ENCODE results near the gene ATP1B4. TPM values are rescaled to one million over a fixed set of nuclear protein-coding genes. Genes with fewer than 3 reads are reported as not detected.

Gene ATP1B4
- polyA plus RNA-seq, 1 experiment = not detected

DNA sequence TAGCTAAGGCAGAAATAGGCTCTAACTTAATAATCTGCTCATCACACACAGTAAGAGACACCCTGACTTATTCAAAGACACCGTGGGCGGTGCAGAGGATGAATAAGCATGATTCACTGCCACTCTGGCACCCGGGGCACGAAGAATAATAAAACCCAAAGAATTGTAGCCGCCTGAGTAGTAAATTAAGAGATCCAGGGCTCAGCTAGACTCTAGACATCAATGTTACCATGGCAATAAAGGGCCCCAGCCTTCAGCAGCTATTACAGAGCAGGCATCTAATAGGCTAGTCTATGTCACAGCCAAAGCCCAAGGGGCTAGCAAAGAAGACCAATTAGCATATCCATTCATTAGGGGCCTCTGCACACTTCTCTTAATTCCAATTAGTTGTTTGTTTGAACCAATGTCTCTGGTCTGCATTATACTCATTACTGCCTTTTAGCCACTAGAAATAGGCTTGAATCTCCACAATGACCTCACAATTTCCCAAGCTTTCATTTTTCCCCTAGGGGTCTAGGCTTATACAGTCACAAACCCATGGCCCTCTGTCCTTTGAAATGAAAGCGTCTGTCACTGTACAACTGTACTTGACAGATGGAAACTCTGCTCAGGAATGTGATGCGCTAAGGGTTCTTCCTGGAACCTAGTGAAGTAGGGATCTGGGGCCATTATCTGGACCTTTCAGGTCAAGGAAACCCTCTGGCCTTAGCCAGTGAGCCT lies 3.0 kb upstream of the ATP1B4 start:
- H3K9me3 ChIP-seq (ENCODE audit: control insufficient read depth, insufficient read depth, low read length) = no peaks in the 10 kb centered on the region
- no peak overlapping the region for H3K27ac ChIP-seq (ENCODE audit: low read depth, low read length)
- TF ChIP-seq, protein P1, sequence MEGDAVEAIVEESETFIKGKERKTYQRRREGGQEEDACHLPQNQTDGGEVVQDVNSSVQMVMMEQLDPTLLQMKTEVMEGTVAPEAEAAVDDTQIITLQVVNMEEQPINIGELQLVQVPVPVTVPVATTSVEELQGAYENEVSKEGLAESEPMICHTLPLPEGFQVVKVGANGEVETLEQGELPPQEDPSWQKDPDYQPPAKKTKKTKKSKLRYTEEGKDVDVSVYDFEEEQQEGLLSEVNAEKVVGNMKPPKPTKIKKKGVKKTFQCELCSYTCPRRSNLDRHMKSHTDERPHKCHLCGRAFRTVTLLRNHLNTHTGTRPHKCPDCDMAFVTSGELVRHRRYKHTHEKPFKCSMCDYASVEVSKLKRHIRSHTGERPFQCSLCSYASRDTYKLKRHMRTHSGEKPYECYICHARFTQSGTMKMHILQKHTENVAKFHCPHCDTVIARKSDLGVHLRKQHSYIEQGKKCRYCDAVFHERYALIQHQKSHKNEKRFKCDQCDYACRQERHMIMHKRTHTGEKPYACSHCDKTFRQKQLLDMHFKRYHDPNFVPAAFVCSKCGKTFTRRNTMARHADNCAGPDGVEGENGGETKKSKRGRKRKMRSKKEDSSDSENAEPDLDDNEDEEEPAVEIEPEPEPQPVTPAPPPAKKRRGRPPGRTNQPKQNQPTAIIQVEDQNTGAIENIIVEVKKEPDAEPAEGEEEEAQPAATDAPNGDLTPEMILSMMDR (IDR thresholded peaks at IDR 0.05; ENCODE audit: low read depth, low read length) = no peak
- no peaks in the 10 kb centered on the region for H3K27me3 ChIP-seq (ENCODE audit: control insufficient read depth, insufficient read depth, low read length)
- ChIA-PET CTCF (no interaction called here), POLR2A (no interaction called here)
- DNase-seq (ENCODE audit: low read depth, low spot score) = no peak
- no peak overlapping the region for H3K4me3 ChIP-seq (ENCODE audit: low read depth, low read length)

DNA sequence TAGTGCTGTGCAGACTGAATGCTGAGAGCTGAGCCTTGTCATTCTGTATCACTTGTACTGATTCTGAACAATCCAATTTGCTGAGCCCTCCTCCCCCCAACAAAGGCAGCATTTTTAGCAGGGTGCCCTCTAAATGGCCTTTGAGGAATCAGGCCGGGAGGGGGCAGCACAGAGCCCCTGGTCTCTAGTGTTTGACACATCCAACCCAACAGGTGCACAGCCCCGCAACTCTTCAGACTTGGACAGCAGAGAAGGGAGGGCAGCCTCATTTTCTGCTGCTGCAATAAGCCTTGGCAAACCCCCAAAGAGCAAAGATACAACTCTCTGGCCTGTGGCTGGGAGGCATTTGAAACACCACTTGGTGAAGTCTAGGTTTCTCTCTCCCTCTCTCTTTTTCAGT lies 3.4 kb downstream of the ATP1B4 start:
- Histone ChIP-seq H3K9me3 (ENCODE audit: control insufficient read depth, insufficient read depth, low read length) (no peaks in the 10 kb centered on the region), H3K4me3 (ENCODE audit: low read depth, low read length) (no peak overlapping the region), H3K27me3 (ENCODE audit: control insufficient read depth, insufficient read depth, low read length) (no peaks in the 10 kb centered on the region), H3K27ac (ENCODE audit: low read depth, low read length) (no peak overlapping the region)
- CTCF ChIA-PET = interaction anchor here (1.4 kb wide), 1 partner anchor 88 kb away, joined by 5 read pairs; no protein-coding TSS in a partner anchor
- POLR2A ChIA-PET = no interaction called here
- no peak for DNase-seq (ENCODE audit: low read depth, low spot score)
- TF ChIP-seq, protein P1 (IDR thresholded peaks at IDR 0.05; ENCODE audit: low read depth, low read length) = peak; percentile 45; the same call in 1 of the 2 replicates

DNA sequence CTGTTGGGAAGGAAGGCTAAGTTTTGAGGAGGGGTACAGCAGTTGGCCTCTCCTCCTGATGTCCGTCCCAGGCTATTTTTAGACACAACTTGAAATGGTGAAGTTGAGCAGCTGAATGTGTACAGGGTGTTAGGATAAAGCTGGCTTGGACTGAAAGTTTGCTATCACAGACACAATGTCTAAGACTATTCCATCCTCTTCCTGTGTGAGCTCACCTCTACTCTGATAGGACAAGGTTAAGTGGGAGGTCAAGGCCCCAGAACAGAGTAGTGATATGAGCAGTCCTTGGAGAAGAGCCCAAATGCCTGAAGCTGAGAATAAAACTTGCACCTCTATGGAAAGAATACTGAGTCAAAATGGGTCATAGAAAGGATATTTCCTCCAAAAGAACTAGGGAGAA lies 4.1 kb downstream of the ATP1B4 start:
- TF ChIP-seq, protein P1 (IDR thresholded peaks at IDR 0.05; ENCODE audit: low read depth, low read length) = no peak
- CTCF ChIA-PET = no interaction called here
- H3K4me3 ChIP-seq (ENCODE audit: low read depth, low read length) = no peak overlapping the region
- no peak for DNase-seq (ENCODE audit: low read depth, low spot score)
- no peak overlapping the region for H3K27ac ChIP-seq (ENCODE audit: low read depth, low read length)
- POLR2A ChIA-PET = no interaction called here
- no peaks in the 10 kb centered on the region for H3K27me3 ChIP-seq (ENCODE audit: control insufficient read depth, insufficient read depth, low read length)
- H3K9me3 ChIP-seq (ENCODE audit: control insufficient read depth, insufficient read depth, low read length) = no peaks in the 10 kb centered on the region

DNA sequence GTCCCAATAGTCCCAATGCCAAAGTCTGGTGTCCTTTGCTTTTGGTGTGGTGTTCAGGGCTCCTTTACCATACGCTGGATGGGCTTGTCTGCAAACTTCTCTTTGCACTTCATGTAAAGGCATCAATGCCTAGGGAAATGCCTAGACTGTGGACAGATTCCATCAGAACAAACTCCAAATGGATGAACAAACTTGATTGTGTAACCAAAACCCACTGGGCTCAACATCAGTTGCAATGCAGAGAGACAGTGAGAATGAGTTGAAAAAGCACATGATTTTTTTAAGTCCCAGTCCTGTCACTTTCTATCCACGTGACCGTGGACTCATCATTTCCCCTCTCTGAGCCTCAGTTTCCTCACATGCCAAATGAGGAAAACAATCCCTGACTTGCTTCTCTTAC lies 4.9 kb downstream of the ATP1B4 start:
- POLR2A ChIA-PET = no interaction called here
- TF ChIP-seq, protein P1 (IDR thresholded peaks at IDR 0.05; ENCODE audit: low read depth, low read length) = no peak
- no peak for DNase-seq (ENCODE audit: low read depth, low spot score)

DNA sequence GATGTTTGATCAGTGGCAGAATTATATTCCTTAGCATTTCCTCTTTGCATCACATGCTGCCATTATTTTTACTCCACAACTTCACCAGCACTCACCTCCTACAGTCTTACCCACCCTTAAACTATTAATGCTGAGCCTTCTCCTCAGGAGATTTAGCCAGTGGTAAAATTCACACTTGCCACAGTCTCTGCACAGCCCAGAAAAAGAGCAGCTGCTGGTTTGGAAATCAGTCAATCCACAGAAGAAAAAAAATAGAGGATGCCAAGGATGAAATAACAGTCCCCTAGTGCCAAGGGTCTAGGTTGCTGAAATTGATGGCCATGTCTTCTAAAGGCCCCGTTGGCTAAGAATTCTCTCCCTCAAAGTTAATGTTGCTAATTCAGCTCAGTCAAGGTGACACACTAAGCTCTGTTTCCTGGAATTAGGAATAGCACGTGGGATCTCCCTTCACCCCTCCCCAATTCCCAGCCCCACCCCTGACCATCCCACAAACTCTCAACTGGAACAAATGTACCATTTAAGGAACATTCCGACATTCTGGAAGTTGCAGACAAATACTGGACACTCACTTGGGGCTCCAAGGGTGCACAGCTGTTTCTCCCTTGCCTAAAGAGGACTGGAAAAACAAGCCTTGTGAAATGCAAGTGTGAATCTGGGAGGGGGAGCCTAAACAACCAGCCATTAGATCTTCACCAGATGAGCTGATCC lies 5.7 kb downstream of the ATP1B4 start:
- no peak overlapping the region for H3K27ac ChIP-seq (ENCODE audit: low read depth, low read length)
- POLR2A ChIA-PET = no interaction called here

More for the DNA sequence above, 4.9 kb downstream of the ATP1B4 start:
- Histone ChIP-seq H3K9me3 (ENCODE audit: control insufficient read depth, insufficient read depth, low read length) (no peaks in the 10 kb centered on the region), H3K4me3 (ENCODE audit: low read depth, low read length) (no peak overlapping the region), H3K27ac (ENCODE audit: low read depth, low read length) (no peak overlapping the region), H3K27me3 (ENCODE audit: control insufficient read depth, insufficient read depth, low read length) (no peaks in the 10 kb centered on the region)
- CTCF ChIA-PET = no interaction called here

More for the DNA sequence above, 5.7 kb downstream of the ATP1B4 start:
- no peaks in the 10 kb centered on the region for H3K27me3 ChIP-seq (ENCODE audit: control insufficient read depth, insufficient read depth, low read length)
- no peak for DNase-seq (ENCODE audit: low read depth, low spot score)
- no peaks in the 10 kb centered on the region for H3K9me3 ChIP-seq (ENCODE audit: control insufficient read depth, insufficient read depth, low read length)
- TF ChIP-seq, protein P1 (IDR thresholded peaks at IDR 0.05; ENCODE audit: low read depth, low read length) = no peak
- H3K4me3 ChIP-seq (ENCODE audit: low read depth, low read length) = no peak overlapping the region
- CTCF ChIA-PET = no interaction called here
